HEK293 (cell line): ENCODE data around the gene POTED.
"Not testable (repeated sequence)": the region's sequence is repeated elsewhere in the genome, so short reads cannot be mapped to it uniquely, and the experiment has no call there.

Experiments
- CTCF ChIA-PET: fragments of 350-600 bp; formaldehyde crosslinking; extraction: SDS; loops from one replicate; lab custom pipeline; 2021; ENCODE audit warnings: antibody characterized with exemption; lab: Yijun Ruan, JAX
- POLR2A ChIA-PET: fragments of 300-600 bp; formaldehyde crosslinking; extraction: SDS; loops from one replicate; lab custom pipeline; 2020; ENCODE audit warnings: antibody characterized with exemption, inconsistent platforms; lab: Yijun Ruan, JAX
- H3K27ac ChIP-seq: fragments of 200-500 bp; sonication (Bioruptor generic); 2 replicates; pipeline ENCODE4 v1.5.1; 2014; ENCODE audit warnings: low read depth, low read length, control low read depth, inconsistent platforms; ENCODE audit errors: extremely low read depth
- H3K36me3 ChIP-seq, 2 experiments: fragments of 200-500 bp in 1 of 2; sonication (Bioruptor generic) in 1 of 2; 1 replicate in 1 of 2; 2 replicates in 1 of 2; pipeline ENCODE4 v1.5.1; 2014 to 2017; ENCODE audit warnings: inconsistent platforms in 2 of 2, low read length in 2 of 2; ENCODE audit not compliant: control insufficient read depth in 2 of 2, insufficient read depth in 1 of 2
- H3K4me1 ChIP-seq: fragments of 200-500 bp; sonication (Bioruptor generic); 2 replicates; pipeline ENCODE4 v1.5.1; 2014; ENCODE audit warnings: mild to moderate bottlenecking, low read length, inconsistent platforms; ENCODE audit not compliant: control insufficient read depth, insufficient read depth
- H3K4me3 ChIP-seq: 2 replicates; pipeline ENCODE4 v1.5.1; 2011; ENCODE audit warnings: low read depth, mild to moderate bottlenecking, control low read depth, low read length, moderate library complexity
- H3K9me3 ChIP-seq: fragments of 200-500 bp; sonication (Bioruptor generic); 2 replicates; pipeline ENCODE4 v1.5.1; 2014; ENCODE audit warnings: low read depth, low read length, inconsistent platforms; ENCODE audit not compliant: control insufficient read depth, insufficient read depth

The POTED gene

GRCh38 chr21:13609477-13609876 is at the start of gene POTED:
TSS of gene POTED (plus strand) at chr21:13609777. CDS start at chr21:13610229, 452 bp downstream.
- H3K27ac ChIP-seq, H3K36me3 ChIP-seq, POLR2A ChIA-PET, H3K4me1 ChIP-seq, H3K9me3 ChIP-seq, H3K4me3 ChIP-seq, CTCF ChIA-PET: not testable (repeated sequence)

DNA sequence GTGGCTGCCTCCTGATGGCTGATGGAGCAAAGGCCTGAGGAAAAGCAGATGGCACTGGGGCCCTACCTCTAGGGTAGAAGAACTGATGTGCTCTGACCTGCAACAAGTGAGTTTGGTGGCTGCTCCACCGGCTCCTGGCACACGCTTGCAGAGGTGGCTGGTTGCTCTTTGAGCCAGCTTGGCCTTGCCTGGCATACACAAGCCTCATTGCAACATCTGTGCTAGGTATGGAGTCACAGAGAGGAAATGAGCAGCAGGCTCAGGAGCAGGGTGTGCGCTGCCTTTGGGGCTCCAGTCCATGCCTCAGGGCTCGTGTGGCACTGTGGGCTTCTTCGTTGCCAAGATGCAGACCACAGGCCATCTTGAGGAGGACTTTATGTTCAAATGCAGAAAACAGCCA is 40.5 kb downstream of the POTED start:
- POLR2A ChIA-PET = not testable (repeated sequence)

DNA sequence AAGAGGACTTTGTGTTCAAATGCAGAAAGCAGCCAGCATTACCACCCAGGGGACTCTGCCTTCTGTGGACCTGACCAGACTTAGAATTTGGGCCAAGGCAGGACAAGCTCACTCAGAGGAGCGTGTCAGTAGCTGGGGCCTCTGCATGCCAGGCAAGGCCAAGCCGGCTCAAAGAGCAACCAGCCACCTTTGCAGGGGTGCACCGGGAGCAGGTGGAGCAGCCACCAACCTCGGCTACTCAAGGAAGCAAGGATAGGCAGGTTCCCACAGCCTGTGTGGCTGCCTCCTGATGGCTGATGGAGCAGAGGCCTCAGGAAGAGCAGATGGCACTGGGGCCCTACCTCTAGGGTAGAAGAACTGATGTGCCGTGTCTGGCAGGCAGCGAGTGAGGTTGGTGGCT is 42.2 kb downstream of the POTED start:
- CTCF ChIA-PET, H3K36me3 ChIP-seq, POLR2A ChIA-PET, H3K27ac ChIP-seq, H3K9me3 ChIP-seq, H3K4me3 ChIP-seq, H3K4me1 ChIP-seq: not testable (repeated sequence)

More for the DNA sequence above, 40.5 kb downstream of the POTED start:
- H3K9me3 ChIP-seq, CTCF ChIA-PET, H3K4me3 ChIP-seq, H3K4me1 ChIP-seq, H3K36me3 ChIP-seq, H3K27ac ChIP-seq: not testable (repeated sequence)
